Measurements from ENCODE around the gene RACK1.

RACK1 gene

DNA sequence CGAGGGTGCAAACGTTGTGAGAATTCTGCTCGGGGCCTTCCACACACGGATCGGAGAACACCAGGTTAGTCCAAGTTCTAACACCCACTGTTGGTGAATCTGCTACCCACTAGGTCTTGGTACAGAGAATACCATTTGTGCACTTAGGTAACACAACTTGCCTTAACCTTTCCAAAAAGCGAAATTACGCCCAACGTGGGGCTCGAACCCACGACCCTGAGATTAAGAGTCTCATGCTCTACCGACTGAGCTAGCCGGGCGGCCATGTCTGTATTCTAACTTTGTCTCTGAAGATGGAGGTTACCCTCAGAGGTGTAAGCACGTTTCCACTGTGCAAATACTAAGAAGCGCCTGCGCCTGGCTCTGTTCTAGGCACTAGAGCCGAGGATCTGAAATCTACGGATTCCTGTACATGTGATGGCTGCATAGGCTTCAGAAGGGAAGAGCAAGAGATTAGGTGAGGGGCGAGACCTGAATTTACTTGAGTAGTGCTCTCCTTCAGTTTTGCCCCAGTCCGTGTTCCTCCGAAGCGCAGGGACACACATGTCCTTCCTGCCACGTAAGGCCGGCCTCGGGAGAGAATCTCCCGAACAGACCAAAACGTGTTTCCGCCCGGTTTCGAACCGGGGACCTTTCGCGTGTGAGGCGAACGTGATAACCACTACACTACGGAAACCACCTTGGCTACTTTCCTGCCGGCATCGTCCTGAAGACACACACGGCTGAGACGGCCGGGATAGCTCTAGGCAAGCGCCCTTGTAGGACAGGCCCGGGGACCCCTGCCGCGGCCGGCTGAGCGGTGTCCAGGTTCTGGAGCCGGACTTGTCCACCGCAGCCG lies 21.7 kb downstream of the RACK1 start:
- TF ChIP-seq, protein P1, sequence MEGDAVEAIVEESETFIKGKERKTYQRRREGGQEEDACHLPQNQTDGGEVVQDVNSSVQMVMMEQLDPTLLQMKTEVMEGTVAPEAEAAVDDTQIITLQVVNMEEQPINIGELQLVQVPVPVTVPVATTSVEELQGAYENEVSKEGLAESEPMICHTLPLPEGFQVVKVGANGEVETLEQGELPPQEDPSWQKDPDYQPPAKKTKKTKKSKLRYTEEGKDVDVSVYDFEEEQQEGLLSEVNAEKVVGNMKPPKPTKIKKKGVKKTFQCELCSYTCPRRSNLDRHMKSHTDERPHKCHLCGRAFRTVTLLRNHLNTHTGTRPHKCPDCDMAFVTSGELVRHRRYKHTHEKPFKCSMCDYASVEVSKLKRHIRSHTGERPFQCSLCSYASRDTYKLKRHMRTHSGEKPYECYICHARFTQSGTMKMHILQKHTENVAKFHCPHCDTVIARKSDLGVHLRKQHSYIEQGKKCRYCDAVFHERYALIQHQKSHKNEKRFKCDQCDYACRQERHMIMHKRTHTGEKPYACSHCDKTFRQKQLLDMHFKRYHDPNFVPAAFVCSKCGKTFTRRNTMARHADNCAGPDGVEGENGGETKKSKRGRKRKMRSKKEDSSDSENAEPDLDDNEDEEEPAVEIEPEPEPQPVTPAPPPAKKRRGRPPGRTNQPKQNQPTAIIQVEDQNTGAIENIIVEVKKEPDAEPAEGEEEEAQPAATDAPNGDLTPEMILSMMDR (conservative IDR thresholded peaks at IDR 0.05; ENCODE audit: low read length): no peak; the same call in 1 of the 2 replicates
- peak overlapping the region; percentile 99 for H3K4me3 ChIP-seq (ENCODE audit: low read length)
- peak; percentile 97 for DNase-seq (ENCODE audit: low read depth)

DNA sequence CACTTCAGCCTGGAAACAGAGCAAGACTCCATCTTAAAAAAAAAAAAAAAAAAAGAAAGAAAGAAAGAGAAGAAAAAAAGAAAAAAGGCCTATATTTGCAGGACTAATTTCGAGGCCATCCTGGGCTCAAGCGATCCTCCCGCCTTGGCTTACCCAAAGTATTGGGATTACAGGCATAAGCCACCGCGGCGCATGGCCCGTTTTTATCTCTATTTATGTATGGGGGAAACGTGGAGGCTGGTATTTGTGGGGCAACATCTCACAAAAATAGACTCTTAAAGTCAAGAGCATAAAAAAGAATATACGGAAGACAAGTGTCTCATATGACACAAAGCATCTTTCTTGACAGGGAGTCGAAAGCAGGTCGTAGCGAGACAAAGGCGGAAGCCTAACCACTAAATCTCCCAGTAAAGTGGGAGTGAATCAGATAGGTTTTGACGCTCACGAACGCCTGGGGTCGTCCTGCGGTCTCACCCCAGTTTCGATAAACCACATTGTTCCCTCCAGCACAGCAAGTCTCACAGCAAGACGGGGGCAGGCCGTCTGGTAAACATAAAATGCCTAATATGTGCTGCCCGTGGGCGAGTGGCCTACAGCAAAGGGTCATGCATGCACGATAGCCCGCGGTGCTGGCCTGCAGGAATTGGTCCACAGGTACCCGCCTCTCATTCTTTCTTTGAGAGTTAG lies 22.5 kb downstream of the RACK1 start:
- no peak for DNase-seq (ENCODE audit: low read depth)
- H3K4me3 ChIP-seq (ENCODE audit: low read length): peak overlapping the region; percentile 13
- TF ChIP-seq, protein P1 (conservative IDR thresholded peaks at IDR 0.05; ENCODE audit: low read length): no peak

DNA sequence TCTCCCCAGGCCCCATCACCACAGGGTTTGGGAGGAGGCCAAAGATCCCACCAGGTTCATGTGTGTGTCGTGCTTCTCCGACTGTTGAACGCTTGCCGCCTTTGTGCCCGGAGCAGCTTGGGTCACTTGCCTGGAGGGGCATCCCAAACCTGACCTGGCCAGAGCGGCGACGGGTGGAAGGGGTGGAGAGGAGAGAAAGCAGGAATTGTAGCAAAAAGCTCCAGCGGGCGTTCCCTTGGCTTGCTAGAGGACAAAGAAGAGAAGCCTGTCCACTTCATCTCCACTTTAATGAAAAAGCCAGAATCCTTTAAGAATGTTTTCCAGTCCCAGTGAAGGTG lies 23.6 kb downstream of the RACK1 start:
- TF ChIP-seq, protein P1 (conservative IDR thresholded peaks at IDR 0.05; ENCODE audit: low read length): no peak
- no peak for DNase-seq (ENCODE audit: low read depth)
- no peak overlapping the region for H3K4me3 ChIP-seq (ENCODE audit: low read length)

DNA sequence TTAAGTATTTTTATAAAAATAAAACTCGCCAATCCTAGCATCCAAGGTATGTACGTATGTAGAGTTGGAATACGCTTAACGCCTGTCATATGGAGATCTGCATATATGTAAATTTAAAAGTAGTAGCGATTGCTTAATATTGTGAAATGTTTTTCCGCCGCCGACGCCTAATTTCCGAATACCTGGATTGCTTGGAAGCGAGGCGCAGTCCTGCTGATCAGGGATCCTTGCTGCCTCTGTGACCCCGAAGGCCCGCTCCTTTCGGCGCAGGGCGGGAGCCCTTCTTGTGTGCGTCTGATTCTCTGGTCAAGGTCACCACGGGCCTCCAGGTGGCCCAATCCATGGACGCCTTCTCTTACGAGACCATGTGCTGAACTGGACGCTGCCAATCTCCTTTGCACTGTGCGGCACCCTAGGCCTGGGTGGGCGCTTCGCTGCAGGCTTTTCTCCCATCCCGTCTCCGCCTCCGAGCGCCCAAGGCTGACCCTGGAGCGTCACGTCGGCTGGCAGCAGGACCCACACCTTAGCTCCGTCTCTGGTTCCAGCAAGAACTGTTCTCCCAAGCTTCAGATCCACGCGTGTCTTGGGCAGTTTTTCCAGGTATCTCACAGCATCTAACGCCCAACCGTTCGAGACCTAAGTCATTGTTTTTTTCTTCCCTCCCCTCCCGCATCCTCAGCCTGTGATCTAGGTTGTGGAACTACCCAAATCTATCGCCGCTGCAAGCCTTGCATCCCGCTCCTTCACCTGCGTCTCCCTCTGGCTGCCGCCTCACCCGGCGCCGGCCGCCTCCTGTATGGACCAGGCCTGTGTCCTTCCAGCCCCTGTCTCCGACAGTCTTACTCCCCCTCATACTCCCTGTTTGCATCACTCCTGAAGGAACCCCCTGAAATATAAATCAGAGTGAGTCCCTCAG lies 24.2 kb downstream of the RACK1 start:
- TF ChIP-seq, protein P1 (conservative IDR thresholded peaks at IDR 0.05; ENCODE audit: low read length): no peak
- no peak overlapping the region for H3K4me3 ChIP-seq (ENCODE audit: low read length)
- no peak for DNase-seq (ENCODE audit: low read depth)

DNA sequence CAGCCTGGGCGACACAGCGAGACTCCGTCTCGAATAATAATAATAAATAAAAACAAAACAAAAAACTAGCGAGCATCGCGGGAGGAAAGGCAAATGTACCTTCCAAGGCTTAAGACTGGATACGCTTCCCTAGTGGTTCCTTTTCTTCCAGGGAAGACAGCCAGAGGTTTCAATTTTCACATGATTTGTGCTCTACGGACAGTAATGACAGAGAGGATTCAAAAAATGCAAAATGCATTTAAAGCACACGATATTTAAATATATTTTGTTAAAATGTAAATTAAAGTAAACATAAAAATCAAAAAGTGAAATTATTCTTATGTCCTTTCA lies 24.9 kb downstream of the RACK1 start:
- TF ChIP-seq, protein P1 (conservative IDR thresholded peaks at IDR 0.05; ENCODE audit: low read length): no peak
- no peak for DNase-seq (ENCODE audit: low read depth)
- peak overlapping the region; percentile 39 for H3K4me3 ChIP-seq (ENCODE audit: low read length)

DNA sequence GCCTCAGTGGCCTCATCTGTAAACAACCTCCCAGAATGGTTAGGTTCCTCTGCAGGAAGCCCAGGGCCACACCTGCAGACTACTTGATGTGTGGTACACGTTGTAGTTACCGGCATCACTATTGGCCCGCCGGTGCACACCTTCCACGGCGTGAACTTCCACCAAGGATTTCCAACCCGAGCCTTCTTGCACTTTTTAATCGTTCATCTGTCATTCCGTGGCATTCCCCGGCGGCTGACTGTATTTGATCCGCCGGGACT lies 26.0 kb downstream of the RACK1 start:
- H3K4me3 ChIP-seq (ENCODE audit: low read length): peak overlapping the region; percentile 51
- DNase-seq (ENCODE audit: low read depth): no peak
- TF ChIP-seq, protein P1 (conservative IDR thresholded peaks at IDR 0.05; ENCODE audit: low read length): no peak
